HAP-1 (cell line): ENCODE measurements around the gene POU2F3.

Experiments used
- DNase-seq, 2 experiments: peaks; one replicate each; pipeline ENCODE4 v3.0.0-alpha.2; 2016 to 2020; ENCODE audit warnings: low spot score in 2 of 2
- H3K27me3 ChIP-seq: fragments of 250-450 bp; sonication (Bioruptor Pico); 2 replicates; pipeline ENCODE4 v1.5.1; 2020; ENCODE audit warnings: low read depth, mild to moderate bottlenecking, moderate library complexity
- H3K36me3 ChIP-seq: fragments of 250-450 bp; sonication (Bioruptor Pico); replicated peaks from 2 replicates; pipeline ENCODE4 v1.5.1; 2020; ENCODE audit warnings: mild to moderate bottlenecking
- H3K4me1 ChIP-seq: fragments of 250-450 bp; sonication (Bioruptor Pico); 2 replicates; pipeline ENCODE4 v1.5.1; 2020; ENCODE audit warnings: mild to moderate bottlenecking
- H3K4me3 ChIP-seq: fragments of 250-450 bp; sonication (Bioruptor Pico); 2 replicates; pipeline ENCODE4 v1.5.1; 2020; ENCODE audit warnings: mild to moderate bottlenecking, moderate library complexity
- H3K9me3 ChIP-seq: fragments of 250-450 bp; sonication (Bioruptor Pico); 2 replicates; pipeline ENCODE4 v1.5.1; 2020; ENCODE audit warnings: mild to moderate bottlenecking, moderate library complexity
- in situ Hi-C: fragments of 300-500 bp; cut with MboI; formaldehyde crosslinking; loops from 3 replicates; pipeline ENCODE4 v1.14.3; 2020; ENCODE audit warnings: low sequenced_read_pairs, inconsistent platforms, mixed read lengths

The POU2F3 gene

DNA sequence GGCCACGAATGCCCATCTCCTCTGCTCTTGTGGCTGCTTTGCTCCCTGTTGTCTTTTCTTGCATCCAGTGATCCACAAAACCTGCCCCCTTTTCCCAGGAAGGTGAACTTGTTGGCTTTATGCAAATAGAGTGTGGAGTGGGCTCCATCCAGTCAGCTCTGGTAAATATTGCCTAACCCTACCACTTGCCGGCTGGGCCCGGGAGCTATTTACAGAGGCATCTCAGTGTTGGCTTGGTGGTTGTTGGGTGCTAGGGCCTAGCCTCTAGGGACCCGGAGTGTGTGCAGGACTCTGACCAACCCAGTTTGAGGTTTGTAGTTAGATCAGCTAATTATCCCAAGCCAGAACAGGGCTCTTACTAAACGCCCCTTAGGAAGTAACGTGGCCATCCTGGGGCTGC lies 44.3 kb downstream of the POU2F3 start:
- Histone ChIP-seq H3K9me3 (no peaks in the 10 kb centered on the region), H3K4me1 (no peaks in the 10 kb centered on the region), H3K27me3 (0 out of 2 replicates have a peak, but pooled peaks cover 5% of the 10 kb centered on the region), H3K36me3 (no peaks in the 10 kb centered on the region), H3K4me3 (no peak overlapping the region)
- no peak for DNase-seq
- in situ Hi-C loops: no loop called here

DNA sequence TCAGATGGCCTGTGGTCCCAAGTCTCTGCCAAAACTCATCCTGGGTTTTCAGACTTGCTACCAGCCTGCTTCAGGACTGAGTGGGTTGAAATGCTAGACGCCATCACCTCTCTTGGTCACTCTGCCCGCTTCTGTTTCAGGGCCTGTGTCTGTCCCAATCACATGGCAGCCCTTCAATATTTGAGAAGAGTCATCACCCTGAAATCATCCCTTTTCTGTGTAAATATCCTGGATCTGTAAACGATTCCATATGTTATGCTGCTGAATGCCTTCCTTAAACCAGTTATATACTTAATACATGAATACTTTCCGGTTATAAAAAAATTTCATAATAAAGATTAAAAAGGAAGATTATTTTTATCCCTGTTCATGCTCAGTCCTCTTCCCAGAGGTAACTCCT lies 45.3 kb downstream of the POU2F3 start:
- in situ Hi-C loops: no loop called here
- no peak overlapping the region for H3K4me3 ChIP-seq
- H3K9me3 ChIP-seq: no peaks in the 10 kb centered on the region
- H3K27me3 ChIP-seq: peaks cover 10% of the 10 kb centered on the region
- H3K4me1 ChIP-seq: no peaks in the 10 kb centered on the region
- H3K36me3 ChIP-seq: no peaks in the 10 kb centered on the region
- no peak for DNase-seq

DNA sequence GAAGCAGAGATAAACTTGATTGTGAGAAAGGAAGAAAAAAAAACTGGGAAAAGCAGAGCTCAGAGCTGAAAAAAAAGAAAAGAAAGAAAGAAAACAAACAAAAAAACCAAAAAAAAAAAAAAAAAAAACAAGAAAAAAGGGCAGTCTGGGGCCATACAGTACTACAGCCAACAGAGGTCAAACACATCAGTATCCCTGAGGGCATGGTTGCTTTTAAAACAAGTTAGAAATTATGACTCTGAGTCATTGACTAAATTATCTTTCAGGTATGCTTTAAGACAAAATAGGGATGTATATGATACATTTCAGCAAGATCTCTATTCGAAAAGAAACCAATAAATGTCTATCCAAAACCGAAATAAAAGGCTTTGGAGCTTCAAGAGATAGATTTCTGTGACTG lies 48.1 kb downstream of the POU2F3 start:
- Histone ChIP-seq H3K36me3 (no peaks in the 10 kb centered on the region), H3K9me3 (no peaks in the 10 kb centered on the region), H3K27me3 (peaks cover 32% of the 10 kb centered on the region), H3K4me1 (no peaks in the 10 kb centered on the region), H3K4me3 (no peak overlapping the region)
- in situ Hi-C loops: no loop called here
- DNase-seq: no peak

DNA sequence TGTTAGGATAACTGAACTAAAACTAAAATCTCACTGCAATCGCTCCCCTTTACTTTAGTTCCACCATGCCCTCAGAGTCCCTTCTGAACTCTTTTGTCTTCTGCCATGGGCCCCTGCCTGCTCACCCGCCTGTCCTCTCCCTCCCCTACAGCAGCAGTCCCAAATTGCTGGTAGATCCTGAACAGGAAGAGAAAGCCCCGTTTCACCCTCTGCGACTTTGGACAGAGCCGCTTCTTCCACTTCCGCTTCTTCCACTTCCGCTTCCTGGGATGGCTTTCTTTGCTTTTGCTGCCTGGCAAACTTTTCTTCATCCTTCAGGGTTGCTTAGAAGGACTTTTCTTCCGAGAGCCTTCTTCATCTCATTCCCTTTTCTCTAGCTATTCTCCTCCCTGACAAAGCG lies 49.5 kb downstream of the POU2F3 start:
- no peak for DNase-seq
- Histone ChIP-seq H3K36me3 (no peaks in the 10 kb centered on the region), H3K4me1 (no peaks in the 10 kb centered on the region), H3K27me3 (peaks cover 38% of the 10 kb centered on the region), H3K4me3 (no peak overlapping the region), H3K9me3 (no peaks in the 10 kb centered on the region)
- in situ Hi-C loops: no loop called here

DNA sequence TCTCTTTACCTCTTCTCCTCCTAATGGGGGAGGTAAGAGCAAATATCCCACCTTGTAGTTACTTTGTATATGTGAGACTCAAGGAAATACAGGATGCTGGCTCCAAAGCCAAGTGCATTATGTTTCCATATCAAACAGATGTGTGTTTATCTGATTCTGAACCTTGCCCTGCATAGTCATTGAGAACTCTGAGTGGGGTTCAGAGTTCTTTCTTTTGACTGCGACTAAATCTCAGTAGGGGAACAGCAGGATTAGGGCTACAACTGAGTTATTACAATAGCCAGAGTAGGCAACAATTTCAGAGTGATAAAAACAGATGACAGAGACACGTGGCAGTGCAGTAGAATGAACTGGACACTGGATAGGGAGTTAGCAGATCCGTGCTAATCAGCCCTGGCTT lies 51.0 kb downstream of the POU2F3 start:
- in situ Hi-C loops: no loop called here
- Histone ChIP-seq H3K9me3 (no peaks in the 10 kb centered on the region), H3K4me3 (no peak overlapping the region), H3K27me3 (peaks cover 53% of the 10 kb centered on the region), H3K36me3 (no peaks in the 10 kb centered on the region), H3K4me1 (no peaks in the 10 kb centered on the region)
- DNase-seq: no peak

DNA sequence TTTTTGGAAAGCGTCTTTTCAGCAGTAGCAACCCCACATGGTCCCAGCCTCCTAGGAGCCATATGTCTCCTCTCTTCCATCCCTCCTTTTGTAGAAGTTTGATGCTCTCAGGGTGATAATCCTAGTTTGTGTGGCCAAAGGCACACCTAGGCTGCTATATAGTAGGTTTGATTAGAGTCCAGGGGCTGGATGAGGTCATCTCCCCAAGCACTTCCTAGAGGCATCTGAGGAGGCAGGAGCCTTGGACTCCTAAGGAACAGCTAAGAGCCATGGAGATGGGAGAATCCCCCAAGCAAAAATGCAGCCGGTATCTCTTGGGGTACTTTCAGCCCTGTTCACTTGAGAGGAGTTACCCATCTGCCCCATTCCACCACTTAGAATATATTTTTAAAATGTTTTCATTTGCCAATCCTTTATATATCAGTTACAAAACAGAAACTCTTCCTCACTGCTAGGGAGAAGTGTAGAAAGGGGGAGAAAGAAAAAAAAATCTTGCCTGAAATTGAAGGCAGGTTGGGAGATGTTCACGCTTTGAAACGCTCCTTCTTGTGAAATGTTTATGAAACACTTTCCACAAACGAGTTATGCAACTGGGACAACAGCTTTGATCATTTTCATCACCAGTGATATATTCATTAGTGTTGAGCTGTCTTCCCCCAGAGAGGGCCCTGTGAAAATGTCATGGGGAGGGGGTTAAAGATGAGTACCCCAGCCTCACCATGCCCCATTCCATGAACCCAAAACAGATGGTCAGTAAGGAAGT lies 53.3 kb downstream of the POU2F3 start:
- H3K27me3 ChIP-seq: peaks cover 65% of the 10 kb centered on the region
- in situ Hi-C loops: no loop called here
- DNase-seq: no peak
- H3K9me3 ChIP-seq: no peaks in the 10 kb centered on the region
- H3K4me1 ChIP-seq: no peaks in the 10 kb centered on the region
- H3K4me3 ChIP-seq: no peak overlapping the region
- no peaks in the 10 kb centered on the region for H3K36me3 ChIP-seq

DNA sequence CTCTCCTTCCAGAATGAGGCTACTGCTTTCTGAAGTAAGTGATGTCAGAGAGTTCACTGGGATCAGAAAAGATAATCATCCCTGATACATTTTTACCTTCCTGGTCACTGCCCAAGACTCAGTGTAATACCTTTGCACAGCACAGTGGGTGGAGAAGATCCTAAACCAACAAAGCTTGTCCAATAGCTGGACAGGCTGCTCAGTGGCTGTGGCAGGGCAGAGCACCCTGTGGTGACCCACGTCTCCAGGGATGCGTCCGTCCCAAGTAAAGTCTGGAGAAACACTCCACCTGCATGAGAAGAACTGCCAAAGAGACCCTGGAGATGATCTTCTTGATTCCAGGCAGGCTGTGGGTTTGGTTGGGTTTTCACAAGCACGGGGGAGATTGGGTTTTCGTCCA lies 54.2 kb downstream of the POU2F3 start:
- Histone ChIP-seq H3K4me3 (no peak overlapping the region), H3K4me1 (no peaks in the 10 kb centered on the region), H3K27me3 (peaks cover 66% of the 10 kb centered on the region), H3K9me3 (no peaks in the 10 kb centered on the region), H3K36me3 (no peaks in the 10 kb centered on the region)
- no peak for DNase-seq
- in situ Hi-C loops: no loop called here

DNA sequence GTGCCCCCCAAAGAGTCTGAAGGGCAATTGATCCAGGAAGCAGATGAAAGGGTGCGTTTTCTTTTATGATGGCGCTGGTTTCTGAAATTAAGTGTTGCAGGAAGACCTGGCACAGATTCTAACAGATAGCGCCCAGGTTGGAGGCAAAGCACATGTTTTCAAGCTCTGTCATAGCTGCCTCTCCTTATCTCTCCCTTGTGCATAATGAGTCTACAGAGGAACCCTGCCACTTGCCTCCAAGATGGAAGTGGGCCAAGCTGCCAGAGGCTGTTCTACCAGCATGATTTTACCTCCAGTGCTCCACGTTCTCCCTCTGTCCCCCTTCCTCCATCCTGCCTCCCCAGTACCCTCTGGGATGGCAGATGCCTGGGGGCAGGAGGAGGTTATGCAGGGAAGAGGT lies 55.2 kb downstream of the POU2F3 start:
- in situ Hi-C loops: no loop called here
- Histone ChIP-seq H3K4me1 (no peaks in the 10 kb centered on the region), H3K27me3 (peaks cover 64% of the 10 kb centered on the region), H3K9me3 (no peaks in the 10 kb centered on the region), H3K4me3 (no peak overlapping the region), H3K36me3 (no peaks in the 10 kb centered on the region)
- no peak for DNase-seq

DNA sequence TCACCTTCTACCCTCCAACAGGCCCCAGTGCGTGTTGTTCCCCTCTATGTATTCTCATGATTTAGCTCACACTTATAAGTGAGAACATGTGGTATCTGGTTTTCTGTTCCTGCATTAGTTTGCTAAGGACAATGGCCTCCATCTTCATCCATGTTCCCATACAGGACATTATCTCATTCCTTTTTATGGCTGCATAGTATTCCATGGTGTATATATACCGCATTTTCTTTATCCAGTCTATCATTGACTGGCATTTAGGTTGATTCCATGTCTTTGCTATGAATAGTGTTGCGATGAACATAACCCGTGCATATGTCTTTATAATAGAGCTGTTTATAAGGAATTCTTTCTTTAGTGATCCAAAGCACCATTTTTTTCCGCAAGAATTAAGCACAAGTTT lies 56.6 kb downstream of the POU2F3 start:
- H3K27me3 ChIP-seq: peaks cover 52% of the 10 kb centered on the region
- H3K4me1 ChIP-seq: no peaks in the 10 kb centered on the region
- H3K4me3 ChIP-seq: no peak overlapping the region
- H3K36me3 ChIP-seq: no peaks in the 10 kb centered on the region
- in situ Hi-C loops: no loop called here
- H3K9me3 ChIP-seq: no peaks in the 10 kb centered on the region
- DNase-seq: no peak

DNA sequence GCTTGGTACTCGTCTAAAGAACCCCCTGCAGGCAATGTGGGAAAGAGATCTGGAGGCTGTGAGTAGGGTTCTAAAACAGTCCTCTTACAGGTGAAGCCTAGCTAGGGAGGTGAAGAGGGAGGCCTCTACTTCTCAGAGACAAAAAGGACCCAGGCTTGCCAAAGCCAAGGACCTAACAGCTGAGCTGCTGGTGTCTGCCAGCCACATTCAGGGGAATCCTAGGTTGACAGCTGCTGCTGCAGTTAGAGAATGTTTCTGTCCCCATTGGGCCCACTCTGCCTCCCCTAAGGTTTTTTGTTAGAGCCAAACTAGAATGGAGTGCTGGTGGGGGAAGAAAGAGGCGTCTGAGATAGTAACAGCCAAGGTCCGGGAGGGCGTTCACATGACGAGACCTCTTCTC lies 58.5 kb downstream of the POU2F3 start:
- Histone ChIP-seq H3K27me3 (peaks cover 41% of the 10 kb centered on the region), H3K36me3 (no peaks in the 10 kb centered on the region), H3K9me3 (no peaks in the 10 kb centered on the region), H3K4me3 (no peak overlapping the region), H3K4me1 (no peaks in the 10 kb centered on the region)
- DNase-seq: no peak
- in situ Hi-C loops: no loop called here

DNA sequence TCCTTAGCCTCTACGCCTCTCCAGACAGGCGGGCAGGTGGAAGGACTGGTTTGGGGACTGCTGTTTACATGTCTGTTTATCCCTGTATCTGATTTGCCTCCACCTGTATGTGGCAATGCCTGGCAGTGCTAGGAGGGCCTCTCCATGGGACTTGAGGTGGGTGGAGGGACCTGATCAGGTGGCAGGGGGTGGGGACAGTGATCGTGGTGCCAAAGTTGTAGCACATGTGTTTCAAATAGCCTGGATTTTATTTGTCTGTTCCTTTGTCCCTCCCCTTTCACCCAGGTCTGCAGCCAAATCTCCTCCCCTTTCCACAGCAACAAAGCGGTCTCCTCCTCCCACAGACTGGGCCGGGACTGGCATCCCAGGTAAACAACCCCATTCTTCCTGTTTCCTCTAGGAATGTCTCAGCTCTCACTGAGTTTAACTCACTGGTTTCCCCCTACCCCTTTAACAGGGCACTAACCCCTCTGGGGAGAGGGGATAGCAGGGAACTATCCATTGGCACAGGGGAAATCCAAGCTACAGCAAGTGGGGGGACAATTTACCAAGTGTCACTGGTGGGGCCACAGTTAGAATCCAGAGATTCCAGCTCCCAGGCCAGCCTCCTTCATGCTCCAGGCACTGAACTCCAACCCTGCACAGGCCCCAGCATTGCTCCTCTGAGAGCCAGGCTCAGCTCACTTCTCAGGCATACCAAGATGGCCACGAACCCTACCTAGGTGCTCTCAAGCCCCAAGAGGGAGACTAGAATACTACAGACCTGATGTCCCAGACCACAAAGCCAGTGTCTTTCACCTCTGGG lies 62.3 kb downstream of the POU2F3 start:
- peaks cover 10% of the 10 kb centered on the region for H3K27me3 ChIP-seq
- no peak for DNase-seq
- H3K36me3 ChIP-seq: no peaks in the 10 kb centered on the region
- no peaks in the 10 kb centered on the region for H3K4me1 ChIP-seq
- no peak overlapping the region for H3K4me3 ChIP-seq
- in situ Hi-C loops: loop anchor here (5.0 kb wide), 2 partner anchors 65 to 130 kb away; no protein-coding TSS in a partner anchor
- no peaks in the 10 kb centered on the region for H3K9me3 ChIP-seq

DNA sequence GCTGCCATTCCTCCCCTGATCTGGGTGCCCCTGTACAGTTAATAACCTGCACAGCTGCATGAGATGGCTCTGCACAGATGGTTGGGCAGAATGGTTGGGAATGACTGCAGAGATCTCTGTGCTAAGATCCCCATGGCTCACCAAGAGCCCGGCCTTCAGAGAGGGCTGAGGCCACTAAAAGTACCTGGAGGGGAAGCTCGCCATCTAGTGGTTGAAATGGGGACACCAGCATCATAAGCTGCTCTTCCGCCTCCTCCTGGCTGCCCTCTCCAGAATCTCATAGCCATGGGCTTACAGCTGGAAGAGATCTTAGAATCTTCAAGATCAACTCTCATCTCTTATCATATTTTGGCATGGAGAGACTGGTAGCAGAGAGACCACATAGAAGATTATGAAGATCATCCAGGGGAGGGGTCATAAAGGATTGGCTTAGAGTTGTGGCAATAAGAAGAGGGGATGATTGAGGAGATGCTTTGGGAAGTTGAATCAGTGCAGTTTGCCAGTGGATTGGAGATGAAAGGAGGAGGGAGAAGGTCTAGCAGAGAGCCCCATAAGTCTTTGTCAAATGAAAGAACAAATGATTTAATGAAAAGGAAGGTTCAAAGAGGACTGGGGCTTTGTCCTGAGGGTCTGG lies 63.2 kb downstream of the POU2F3 start:
- H3K4me3 ChIP-seq: no peak overlapping the region
- H3K27me3 ChIP-seq: peaks cover 8% of the 10 kb centered on the region; the same call in 1 of the 2 replicates
- H3K36me3 ChIP-seq: no peaks in the 10 kb centered on the region
- no peaks in the 10 kb centered on the region for H3K9me3 ChIP-seq
- DNase-seq: peak; percentile 52 to 86
- H3K4me1 ChIP-seq: no peaks in the 10 kb centered on the region
- in situ Hi-C loops: loop anchor here (5.0 kb wide), 2 partner anchors 66 to 131 kb away; no protein-coding TSS in a partner anchor

DNA sequence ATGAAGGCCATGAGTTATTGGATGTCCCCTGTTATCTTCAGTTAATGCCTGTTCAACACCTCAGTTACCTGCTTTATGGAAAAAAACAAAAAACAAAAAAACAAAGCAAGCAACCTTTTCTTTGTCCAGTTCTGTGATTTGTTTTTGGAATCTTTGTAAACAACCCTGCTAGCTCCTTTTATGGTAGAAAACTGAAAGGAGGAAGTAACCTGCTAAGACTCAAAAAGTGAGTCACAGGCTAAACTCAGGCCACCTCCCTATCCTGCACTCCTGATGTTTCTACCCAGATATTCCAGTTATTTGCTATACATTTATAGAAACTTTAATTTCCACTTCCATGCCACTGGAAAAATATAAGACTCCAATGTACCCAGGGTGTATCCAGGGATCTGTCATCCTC lies 64.6 kb downstream of the POU2F3 start:
- Histone ChIP-seq H3K9me3 (no peaks in the 10 kb centered on the region), H3K4me1 (no peaks in the 10 kb centered on the region), H3K4me3 (no peak overlapping the region), H3K27me3 (no peaks in the 10 kb centered on the region), H3K36me3 (no peaks in the 10 kb centered on the region)
- in situ Hi-C loops: loop anchor here (5.0 kb wide), 2 partner anchors 67 to 132 kb away; no protein-coding TSS in a partner anchor
- DNase-seq: no peak

DNA sequence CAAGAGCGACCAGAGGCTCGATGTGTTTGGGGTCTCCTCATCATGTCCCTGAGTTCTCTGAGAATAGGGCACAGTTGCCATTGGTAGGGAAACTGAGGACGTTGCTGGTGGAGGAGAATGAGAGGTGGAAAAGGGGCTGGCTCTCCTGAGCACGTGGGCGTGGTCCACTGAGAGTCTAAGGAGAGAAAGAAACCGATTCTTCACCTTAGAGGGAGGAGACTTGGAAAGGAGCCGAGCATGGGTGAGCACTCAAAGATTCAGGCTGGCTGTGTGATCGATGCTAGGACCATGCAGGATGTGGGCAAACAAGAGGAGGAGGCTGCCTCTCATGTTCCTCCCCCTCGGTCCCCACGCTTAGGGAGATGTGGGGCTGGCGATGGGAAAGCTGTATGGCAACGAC lies 65.3 kb downstream of the POU2F3 start:
- Histone ChIP-seq H3K36me3 (no peaks in the 10 kb centered on the region), H3K4me3 (no peak overlapping the region), H3K4me1 (no peaks in the 10 kb centered on the region), H3K9me3 (no peaks in the 10 kb centered on the region), H3K27me3 (no peaks in the 10 kb centered on the region)
- DNase-seq: no peak
- in situ Hi-C loops: no loop called here
